Subcutaneous abdominal adipose tissue (tissue), 5 donors: ENCODE results near the gene MAST1.

ENCODE experiments used
- H3K27ac ChIP-seq: one replicate; pipeline ENCODE4 v1.7.0; 2013; ENCODE audit warnings: low read depth, mild to moderate bottlenecking, inconsistent platforms, low read length, moderate library complexity
- H3K27me3 ChIP-seq, 5 donors: one replicate each; pipeline ENCODE4 v1.7.0; 2013; ENCODE audit warnings: low read length in 5 of 5, inconsistent platforms in 1 of 5; ENCODE audit not compliant: control insufficient read depth in 5 of 5, insufficient read depth in 4 of 5
- H3K36me3 ChIP-seq, 5 donors: one replicate each; pipeline ENCODE4 v1.7.0; 2013; ENCODE audit warnings: low read length in 5 of 5; ENCODE audit not compliant: control insufficient read depth in 5 of 5, insufficient read depth in 5 of 5
- H3K4me1 ChIP-seq, 5 donors: one replicate each; pipeline ENCODE4 v1.7.0; 2013; ENCODE audit warnings: low read length in 5 of 5, mild to moderate bottlenecking in 3 of 5, moderate library complexity in 1 of 5; ENCODE audit not compliant: control insufficient read depth in 5 of 5, insufficient read depth in 5 of 5
- H3K4me3 ChIP-seq, 5 donors: one replicate each; pipeline ENCODE4 v1.7.0; 2013; ENCODE audit warnings: low read length in 5 of 5, low read depth in 1 of 5
- H3K9ac ChIP-seq, 5 donors: one replicate each; pipeline ENCODE4 v1.7.0; 2013; ENCODE audit warnings: low read length in 5 of 5, mild to moderate bottlenecking in 4 of 5, moderate library complexity in 3 of 5
- H3K9me3 ChIP-seq, 5 donors: one replicate each; pipeline ENCODE4 v1.7.0; 2013; ENCODE audit warnings: low read length in 5 of 5; ENCODE audit not compliant: control insufficient read depth in 5 of 5
- donor health status: healthy.
- donor health status: healthy.
- donor health status: healthy.
- donor health status: healthy.
- donor health status: healthy.

Gene MAST1

DNA sequence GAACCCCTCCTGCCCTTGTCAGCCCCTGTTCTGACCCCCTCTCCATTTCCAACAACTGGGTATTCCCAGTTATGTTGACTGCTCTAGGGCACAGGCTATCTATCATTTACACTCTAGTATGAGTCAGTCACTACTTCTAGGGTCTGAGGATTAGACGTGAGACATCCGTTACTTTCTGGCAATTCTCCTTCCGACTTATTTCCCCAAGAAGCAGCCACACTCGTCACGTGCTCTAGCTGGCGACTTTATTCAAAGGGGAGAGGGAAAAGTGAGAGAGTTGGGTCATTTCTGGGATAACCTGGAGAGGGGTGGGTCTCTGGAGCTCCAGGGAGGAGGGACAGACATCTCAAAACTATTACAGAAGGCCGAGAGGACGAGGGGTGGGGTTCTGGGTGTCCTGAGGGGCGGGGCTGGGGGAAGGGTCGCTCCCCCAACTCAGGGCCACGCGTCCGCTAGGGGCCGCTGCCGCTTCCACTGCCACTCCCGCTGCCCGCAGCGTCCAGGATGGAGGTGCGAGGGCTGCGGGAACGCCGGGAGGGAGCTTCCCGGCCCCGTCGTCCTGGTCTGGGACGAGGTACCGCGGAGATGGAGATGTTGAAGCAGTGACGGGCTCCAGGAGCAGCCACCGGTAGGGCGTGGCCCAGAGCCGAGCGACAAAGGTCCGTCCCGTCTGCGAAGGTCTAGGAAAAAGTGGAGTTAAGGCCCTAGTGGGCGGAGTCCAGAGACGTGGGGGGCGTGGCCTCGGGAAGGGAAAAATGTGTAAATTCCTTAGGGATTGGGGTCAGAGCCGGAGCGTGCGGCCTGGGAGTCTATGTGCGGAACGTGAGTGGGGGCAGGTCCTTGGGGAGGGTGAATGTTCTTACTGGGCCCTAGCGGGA is 12.8 kb upstream of the MAST1 start:
- H3K36me3 ChIP-seq = no peaks in the 10 kb centered on the region
- H3K27ac ChIP-seq = no peak overlapping the region
- H3K9me3 ChIP-seq = peaks cover 0 to 5% (median 3%) of the 10 kb centered on the region in 5 donors
- peaks cover 11 to 36% (median 26%) of the 10 kb centered on the region in 5 donors for H3K27me3 ChIP-seq
- peak overlapping the region in 1 of 5 donors; percentile 41 for H3K4me3 ChIP-seq
- H3K4me1 ChIP-seq = peaks cover 0 to 13% (median 10%) of the 10 kb centered on the region in 5 donors
- H3K9ac ChIP-seq = no peak overlapping the region

DNA sequence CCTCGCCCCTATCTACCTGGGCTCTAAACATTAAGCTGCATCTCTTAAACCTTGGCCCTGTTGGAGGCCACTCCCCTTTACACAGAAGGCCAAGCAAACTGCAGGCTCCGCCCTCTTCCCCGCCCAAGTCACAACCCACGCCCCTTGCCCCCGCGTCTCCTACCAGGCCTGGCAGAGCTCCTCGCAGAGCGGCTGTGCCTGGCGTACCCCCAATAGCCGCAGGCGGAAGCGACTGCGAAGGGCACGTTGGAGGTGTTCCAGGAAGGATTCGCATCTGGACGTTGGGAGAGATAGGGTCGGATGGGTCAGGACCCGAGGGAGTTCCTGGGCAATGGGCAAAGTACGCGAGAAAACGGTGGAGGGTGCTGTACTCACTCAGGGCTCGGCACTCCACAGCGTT is 9.8 kb upstream of the MAST1 start:
- H3K36me3 ChIP-seq = no peaks in the 10 kb centered on the region
- no peak overlapping the region for H3K27ac ChIP-seq
- no peak overlapping the region for H3K9ac ChIP-seq
- peaks cover 26 to 63% (median 52%) of the 10 kb centered on the region in 5 donors for H3K27me3 ChIP-seq
- no peak overlapping the region for H3K4me3 ChIP-seq
- peaks cover 0 to 23% (median 15%) of the 10 kb centered on the region in 5 donors for H3K4me1 ChIP-seq
- H3K9me3 ChIP-seq = no peaks in the 10 kb centered on the region

DNA sequence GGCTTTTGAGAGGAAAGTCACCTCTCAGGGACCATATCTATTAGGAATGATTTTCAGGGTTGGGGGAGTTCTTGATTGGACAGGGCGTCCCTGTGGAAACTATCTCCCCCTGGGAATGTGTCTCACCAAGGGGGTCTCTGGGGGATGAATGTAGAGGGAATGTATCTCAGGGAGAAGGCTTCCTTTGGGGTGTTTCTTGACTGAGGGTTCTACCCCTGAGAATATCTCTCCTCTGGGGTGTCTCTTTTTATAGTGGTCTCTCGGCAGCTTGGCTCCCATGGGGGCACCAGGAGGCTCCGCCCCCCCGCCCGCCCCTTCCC is 4.9 kb upstream of the MAST1 start:
- Histone ChIP-seq H3K4me3 (no peak overlapping the region), H3K9ac (no peak overlapping the region), H3K4me1 (peaks cover 0 to 26% (median 21%) of the 10 kb centered on the region in 5 donors), H3K27ac (no peak overlapping the region), H3K27me3 (peaks cover 44 to 81% (median 76%) of the 10 kb centered on the region in 5 donors), H3K9me3 (no peaks in the 10 kb centered on the region), H3K36me3 (no peaks in the 10 kb centered on the region)

DNA sequence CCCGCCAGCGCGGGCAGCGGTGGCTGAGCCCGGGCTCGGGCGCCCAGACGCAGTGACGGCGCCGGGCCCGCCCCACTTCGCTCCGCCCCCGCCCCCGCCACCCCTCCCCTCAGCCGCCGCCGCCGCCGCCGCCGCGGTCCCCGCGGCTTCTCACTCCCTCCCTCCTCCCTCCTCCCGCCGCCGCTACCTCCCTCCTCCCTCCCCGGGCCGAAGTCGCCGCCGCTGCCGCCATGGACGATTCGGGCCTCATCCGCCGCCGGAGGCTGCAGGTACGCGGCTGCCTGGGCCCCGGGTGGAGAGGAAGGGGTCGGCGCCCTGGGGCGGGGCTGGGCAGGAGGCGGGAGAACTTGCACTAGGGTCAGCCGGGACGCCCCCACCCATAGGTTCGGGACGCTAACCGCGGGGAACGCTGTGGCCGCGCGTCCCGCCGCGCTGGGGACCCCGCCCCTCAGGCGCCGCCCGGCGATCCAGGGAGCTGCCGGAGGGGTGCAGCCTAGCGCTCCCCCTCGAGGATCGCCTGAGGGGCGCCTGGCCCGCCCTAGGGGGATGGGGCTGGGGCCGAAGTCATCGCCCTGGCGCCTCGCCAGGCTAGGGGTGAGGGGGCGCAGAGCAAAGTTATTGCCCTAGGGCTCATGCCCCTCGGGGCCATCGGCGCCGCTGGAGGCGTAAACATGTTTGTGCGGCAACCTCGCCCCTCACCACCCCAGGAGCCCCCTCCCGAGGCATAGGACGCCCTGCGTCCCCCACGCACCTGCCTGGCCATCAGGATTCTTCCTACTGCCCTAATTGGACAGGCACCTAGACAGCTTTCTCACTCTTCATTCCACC is 4.4 kb upstream of the MAST1 start:
- peaks cover 44 to 86% (median 79%) of the 10 kb centered on the region in 5 donors for H3K27me3 ChIP-seq
- peaks cover 0 to 28% (median 20%) of the 10 kb centered on the region in 5 donors for H3K4me1 ChIP-seq
- no peaks in the 10 kb centered on the region for H3K36me3 ChIP-seq
- H3K9ac ChIP-seq = no peak overlapping the region
- H3K4me3 ChIP-seq = peak overlapping the region in 1 of 5 donors; percentile 39
- no peak overlapping the region for H3K27ac ChIP-seq
- H3K9me3 ChIP-seq = no peaks in the 10 kb centered on the region

DNA sequence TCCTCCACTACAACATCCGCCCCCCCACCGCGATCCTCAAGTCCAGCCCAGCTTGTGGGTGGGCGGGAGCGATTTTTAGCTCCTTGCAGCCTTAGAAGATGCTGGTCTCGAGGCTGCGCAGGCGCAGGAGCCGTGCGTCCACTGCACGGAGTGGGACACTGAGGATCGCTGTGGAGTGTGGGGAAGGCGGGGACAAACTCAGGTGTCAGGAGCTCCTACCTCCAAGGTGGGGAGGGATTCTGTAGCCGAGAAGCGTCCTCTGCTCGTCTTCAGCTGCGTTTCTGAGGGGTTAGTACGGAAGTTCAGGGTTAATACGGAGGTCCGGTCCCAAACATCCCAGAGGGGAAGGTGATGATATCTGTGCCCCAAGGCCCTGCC is 3.8 kb upstream of the MAST1 start, which contains the start of gene RTBDN:
Gene RTBDN (minus strand): TSS at position 14 of the 378 bp plus-strand sequence. CDS start 4,600 bp downstream, outside the sequence.
- peaks cover 0 to 30% (median 20%) of the 10 kb centered on the region in 5 donors for H3K4me1 ChIP-seq
- H3K4me3 ChIP-seq = peak within 1 kb of the TSS in 1 of 5 donors; percentile 39
- H3K9ac ChIP-seq = no peak within 1 kb of the TSS
- peaks cover 41 to 88% (median 81%) of the 10 kb centered on the region in 5 donors for H3K27me3 ChIP-seq
- H3K27ac ChIP-seq = no peak within 1 kb of the TSS
- H3K9me3 ChIP-seq = no peaks in the 10 kb centered on the region
- H3K36me3 ChIP-seq = no peaks in the 10 kb centered on the region

DNA sequence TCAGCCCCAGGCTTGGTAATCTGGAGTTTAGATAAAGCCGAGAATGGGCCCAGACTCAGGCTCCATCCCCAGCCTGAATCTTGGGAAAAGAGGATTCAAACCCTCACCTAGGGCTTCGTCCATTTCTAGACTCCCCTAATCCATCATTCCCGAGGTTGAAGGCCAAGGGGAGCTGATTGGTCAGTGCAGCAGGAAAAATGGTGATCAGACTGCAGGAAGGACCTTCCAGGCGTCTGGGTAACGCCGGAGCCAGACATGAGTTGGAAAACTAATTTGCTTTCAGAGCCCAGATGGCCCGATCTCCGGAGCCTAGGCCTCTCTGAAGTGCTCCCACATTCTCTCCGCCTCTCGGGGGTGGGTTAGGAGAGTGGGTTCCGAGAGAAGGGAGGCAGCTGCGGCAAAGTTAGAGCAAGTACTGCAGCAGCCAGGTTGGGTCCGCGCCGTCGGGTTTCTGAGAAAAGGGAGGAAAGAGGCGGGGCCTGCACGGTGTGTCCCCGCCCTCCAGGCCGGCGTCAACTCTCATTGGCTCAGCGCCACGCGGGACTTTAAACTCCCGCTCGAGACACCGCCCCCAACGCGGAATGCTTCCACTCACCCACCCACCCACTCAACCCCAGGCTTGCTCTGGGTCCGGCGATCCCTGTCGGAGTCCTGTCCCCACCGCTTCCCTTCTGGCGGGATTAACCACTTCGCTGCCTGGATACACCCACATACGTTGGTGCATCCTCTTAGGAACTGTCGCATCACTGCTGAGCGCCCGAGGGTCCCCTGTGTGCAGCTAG is 3.1 kb upstream of the MAST1 start:
- Histone ChIP-seq H3K9me3 (no peaks in the 10 kb centered on the region), H3K4me3 (no peak overlapping the region), H3K4me1 (peaks cover 0 to 30% (median 20%) of the 10 kb centered on the region in 5 donors), H3K9ac (no peak overlapping the region), H3K27me3 (peaks cover 40 to 88% (median 81%) of the 10 kb centered on the region in 5 donors), H3K36me3 (no peaks in the 10 kb centered on the region), H3K27ac (no peak overlapping the region)

DNA sequence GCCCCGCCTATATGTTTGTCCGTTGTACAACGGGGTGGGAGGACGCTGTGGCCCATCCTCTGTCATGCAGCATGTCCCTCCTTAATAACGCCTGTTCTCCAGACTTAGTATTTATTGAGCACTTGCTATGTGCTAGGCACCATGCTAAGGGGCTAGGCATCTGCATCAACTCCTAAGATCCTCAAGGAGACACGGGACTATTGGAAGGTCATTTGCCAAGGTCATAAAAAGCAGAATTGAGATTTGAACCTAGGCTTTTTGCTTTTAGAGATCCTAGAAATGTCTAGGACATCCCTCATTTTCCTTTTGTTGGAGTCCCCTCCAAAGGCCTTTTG is 1.8 kb upstream of the MAST1 start:
- Histone ChIP-seq H3K36me3 (no peaks in the 10 kb centered on the region), H3K9me3 (no peaks in the 10 kb centered on the region), H3K9ac (no peak overlapping the region), H3K4me3 (no peak overlapping the region), H3K4me1 (peaks cover 0 to 41% (median 30%) of the 10 kb centered on the region in 5 donors), H3K27me3 (peaks cover 49 to 88% (median 80%) of the 10 kb centered on the region in 5 donors), H3K27ac (no peak overlapping the region)

DNA sequence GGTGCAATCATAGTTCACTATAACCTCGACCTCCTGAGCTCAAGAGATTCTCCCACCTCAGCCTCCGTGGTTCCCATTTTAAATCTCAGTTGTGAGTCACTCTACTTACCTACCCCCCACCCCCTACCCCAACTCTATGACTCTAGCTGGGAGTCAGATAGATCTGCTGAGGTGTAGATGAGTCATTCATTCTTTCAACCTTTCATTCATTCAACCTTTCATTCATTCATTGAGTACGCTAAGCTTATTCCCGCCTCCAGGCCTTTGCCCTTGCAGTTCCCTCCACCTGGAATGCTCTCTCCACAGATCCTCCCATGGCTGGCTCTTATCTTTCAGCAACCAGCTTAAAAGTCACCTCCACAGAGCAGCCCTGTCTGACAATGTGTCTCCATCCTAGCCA is 1.1 kb upstream of the MAST1 start:
- peaks cover 0 to 42% (median 30%) of the 10 kb centered on the region in 5 donors for H3K4me1 ChIP-seq
- no peaks in the 10 kb centered on the region for H3K9me3 ChIP-seq
- peaks cover 49 to 88% (median 79%) of the 10 kb centered on the region in 5 donors for H3K27me3 ChIP-seq
- H3K9ac ChIP-seq = no peak overlapping the region
- H3K36me3 ChIP-seq = no peaks in the 10 kb centered on the region
- H3K27ac ChIP-seq = no peak overlapping the region
- no peak overlapping the region for H3K4me3 ChIP-seq

DNA sequence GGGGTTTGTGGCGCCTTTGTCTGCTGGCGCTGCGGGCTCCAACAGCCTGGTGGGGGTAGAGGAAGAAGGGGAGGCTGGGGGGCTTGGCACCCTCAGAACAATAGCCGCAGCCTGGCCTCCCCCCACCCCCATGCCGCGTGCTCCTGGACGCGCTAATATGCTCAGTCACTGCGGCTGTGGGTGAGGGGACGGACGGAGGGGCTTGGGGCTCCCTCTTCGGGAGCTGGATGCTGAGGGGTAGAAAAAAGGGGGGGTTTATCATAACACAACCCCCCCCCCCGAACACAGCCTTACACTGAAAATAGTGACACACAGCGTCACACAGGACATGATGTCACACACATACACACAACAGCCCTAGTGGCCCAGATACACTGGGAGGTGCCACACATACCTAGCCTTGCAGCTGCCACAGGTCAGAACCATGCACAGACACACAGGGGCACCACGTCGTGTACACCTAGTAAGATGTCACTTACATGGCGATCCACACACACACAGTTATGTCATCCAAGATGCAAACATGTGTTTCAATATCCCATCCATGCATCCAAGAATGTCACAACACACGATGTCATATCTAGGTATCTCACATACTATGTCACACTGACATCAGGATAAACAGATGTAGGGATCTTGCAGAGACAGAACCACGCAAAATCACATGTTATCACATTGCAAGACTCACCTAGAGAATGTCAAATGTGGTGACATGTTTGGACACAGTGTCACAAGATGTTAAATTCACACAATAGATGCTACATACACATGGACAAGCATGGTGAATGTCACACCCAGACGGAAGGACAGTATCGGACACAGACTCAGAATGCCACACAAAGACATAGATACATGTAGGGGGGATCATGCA is 806 bp downstream of the MAST1 start:
- Histone ChIP-seq H3K9me3 (no peaks in the 10 kb centered on the region), H3K4me3 (no peak overlapping the region), H3K9ac (no peak overlapping the region), H3K27ac (no peak overlapping the region), H3K4me1 (peaks cover 0 to 28% (median 19%) of the 10 kb centered on the region in 5 donors), H3K27me3 (peaks cover 37 to 87% (median 79%) of the 10 kb centered on the region in 5 donors), H3K36me3 (no peaks in the 10 kb centered on the region)
